DMS 273 (cell line): ENCODE measurements around the gene TPRG1.

ENCODE experiments used
- DNase-seq: peaks from one replicate; lab custom pipeline; 2025; ENCODE audit not compliant: unreplicated experiment; lab: John Stamatoyannopoulos, UW

TPRG1 gene

GRCh38 chr3:189227249-189227648 is 55.5 kb downstream of the TPRG1 start:
- DNase-seq = no peak

- no peak for DNase-seq
These were observed 57.5 kb downstream of the TPRG1 start for GRCh38 chr3:189229196-189229828.

DNA sequence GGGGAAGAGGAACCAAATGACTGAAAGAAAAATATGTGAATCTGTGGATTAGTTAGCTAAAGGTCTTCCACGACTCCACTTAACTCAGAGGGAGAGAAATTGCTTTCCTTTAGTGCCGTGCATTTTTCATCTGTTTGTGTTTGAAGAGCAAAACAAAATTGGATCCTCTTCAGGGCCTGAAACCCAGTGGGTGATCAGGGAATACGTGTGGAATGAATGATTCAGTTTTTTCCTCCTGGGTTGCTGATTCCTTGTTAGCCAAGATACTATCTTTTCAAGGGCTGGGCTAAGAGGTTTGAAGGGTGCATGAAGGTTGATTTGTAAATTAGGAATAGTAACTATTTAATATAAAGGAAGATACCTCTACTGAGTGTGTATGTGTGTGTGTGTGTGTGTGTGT is 61.0 kb downstream of the TPRG1 start:
- DNase-seq = no peak

GRCh38 chr3:189233225-189233858 is 61.6 kb downstream of the TPRG1 start:
- DNase-seq = peak; percentile 87

DNA sequence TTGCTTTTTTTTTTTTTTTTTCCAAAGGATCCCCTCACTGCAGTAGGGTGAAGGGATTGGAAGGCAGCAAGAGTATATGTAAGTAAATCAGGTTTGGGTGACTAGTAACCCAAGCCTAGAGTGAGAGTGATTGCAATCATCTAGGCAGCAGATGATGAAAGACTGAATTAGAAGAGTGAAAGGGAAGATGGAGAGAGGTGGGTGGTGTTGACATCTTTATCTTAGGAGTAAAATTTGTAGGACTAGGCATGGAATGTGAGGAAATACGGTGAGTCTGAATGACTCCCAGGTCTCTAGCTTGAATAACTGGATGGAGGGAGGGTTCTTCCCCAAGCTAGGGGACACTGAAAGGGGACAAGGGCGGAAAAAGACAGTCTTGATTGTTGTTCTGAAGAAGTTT is 63.4 kb downstream of the TPRG1 start:
- no peak for DNase-seq

GRCh38 chr3:189236352-189236751 is 64.6 kb downstream of the TPRG1 start:
- DNase-seq = no peak

- DNase-seq = no peak
These were observed 65.8 kb downstream of the TPRG1 start for GRCh38 chr3:189237526-189237925.

DNA sequence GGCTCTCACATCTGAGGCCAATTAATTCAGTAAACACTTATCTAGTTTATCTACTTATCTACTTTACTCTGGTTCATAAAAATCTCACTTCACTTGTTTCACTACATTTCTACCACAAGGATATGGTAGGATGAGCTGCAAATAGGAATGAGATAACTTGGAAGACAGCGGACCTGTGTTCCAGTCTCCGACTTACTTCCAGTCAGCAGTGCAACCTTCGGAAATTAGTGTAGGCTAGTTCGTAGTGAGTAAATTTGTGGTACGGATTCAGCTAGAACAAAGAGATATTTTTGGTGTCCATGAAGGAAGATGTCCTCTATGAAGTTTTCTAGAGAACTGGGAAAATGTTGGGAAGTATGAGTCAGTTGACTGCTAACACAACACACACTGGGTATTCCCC is 66.3 kb downstream of the TPRG1 start:
- no peak for DNase-seq

DNA sequence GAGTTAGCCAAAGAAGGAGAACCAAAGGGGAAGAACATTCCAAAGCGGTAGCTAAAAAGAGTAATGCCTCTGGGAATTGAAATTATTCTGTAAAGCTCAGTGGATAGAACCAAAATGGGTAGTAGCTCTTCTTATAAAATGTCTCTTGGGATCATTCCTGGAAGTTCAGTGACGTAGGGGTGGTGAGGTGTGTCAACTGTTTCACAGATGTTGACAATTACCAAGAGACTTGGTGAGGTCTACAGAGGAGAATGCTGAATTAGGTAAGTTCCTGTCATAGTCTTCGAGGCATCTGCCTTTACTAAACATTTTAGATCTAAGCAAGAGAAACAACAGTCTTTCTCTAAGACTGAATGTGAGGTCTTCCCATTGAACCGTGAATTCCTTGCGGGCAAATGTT is 67.8 kb downstream of the TPRG1 start:
- no peak for DNase-seq

- DNase-seq = peak; percentile 73
These were observed 78.2 kb downstream of the TPRG1 start for GRCh38 chr3:189249987-189250386.

- no peak for DNase-seq
These were observed 86.5 kb downstream of the TPRG1 start for GRCh38 chr3:189258261-189258660.

- peak; percentile 28 for DNase-seq
These were observed 89.1 kb downstream of the TPRG1 start for GRCh38 chr3:189260556-189261493.

- DNase-seq = peak; percentile 90
These were observed 91.0 kb downstream of the TPRG1 start for GRCh38 chr3:189262746-189263145.

GRCh38 chr3:189267981-189268613 is 96.3 kb downstream of the TPRG1 start:
- DNase-seq = peak; percentile 50

GRCh38 chr3:189269365-189269764 is 97.6 kb downstream of the TPRG1 start:
- DNase-seq = no peak

GRCh38 chr3:189270248-189270832 is 98.6 kb downstream of the TPRG1 start:
- peak; percentile 74 for DNase-seq

GRCh38 chr3:189272500-189273119 is 100.8 kb downstream of the TPRG1 start:
- peak; percentile 54 for DNase-seq

- DNase-seq = no peak
These were observed 102.0 kb downstream of the TPRG1 start for GRCh38 chr3:189273736-189274135.

DNA sequence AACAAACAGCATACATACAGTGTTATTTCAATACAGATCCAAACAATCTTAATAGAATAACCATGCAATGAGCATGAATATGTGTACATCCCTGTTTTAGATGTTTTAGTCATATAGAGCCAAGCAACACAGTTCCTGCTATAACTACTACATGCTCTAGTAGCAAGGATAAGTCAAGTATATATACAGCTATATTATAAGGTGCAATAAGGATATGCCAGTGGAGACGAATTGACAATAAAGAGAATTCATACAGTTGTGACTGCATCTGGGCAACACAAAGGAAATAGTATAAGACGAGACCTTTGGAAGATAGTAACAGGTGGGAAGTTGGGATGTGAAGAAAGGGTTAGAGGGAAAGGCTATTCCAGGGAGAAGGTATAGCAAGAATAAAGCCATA is 103.4 kb downstream of the TPRG1 start:
- no peak for DNase-seq

DNA sequence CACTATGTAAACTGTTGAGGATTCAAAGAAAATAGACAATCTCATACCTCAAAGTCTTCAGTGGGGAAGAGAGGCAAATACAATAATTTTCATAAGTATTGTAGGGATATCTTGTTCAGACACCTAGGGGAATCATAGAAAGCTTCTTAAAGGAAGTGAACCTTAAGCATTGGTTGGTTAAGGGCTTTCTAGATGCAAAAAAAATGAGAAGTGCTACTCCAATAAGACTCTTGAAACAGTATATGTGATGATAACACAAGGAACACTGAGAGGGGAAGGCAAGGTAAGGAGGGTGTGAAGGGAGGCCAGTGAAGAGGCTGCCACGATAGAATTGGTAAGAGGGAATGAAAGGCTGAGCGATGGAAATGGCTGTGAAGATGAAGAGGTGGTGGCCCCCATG is 104.1 kb downstream of the TPRG1 start:
- no peak for DNase-seq
